Spleen (tissue), 7 donors: ENCODE data around the gene TMC6.

Source experiments
- CTCF ChIP-seq, 11 experiments: fragments of 200-600 bp in 7 of 11; fragments of 450-650 bp in 4 of 11; sonication (generic) in 4 of 11; IDR thresholded peaks in 8 of 11; conservative IDR thresholded peaks in 3 of 11; 1 replicate in 7 of 11; 2 replicates in 4 of 11; pipeline versions ENCODE4 v1.4.0 to v1.8.0; 2016 to 2021; ENCODE audit warnings: antibody characterized with exemption in 11 of 11, inconsistent platforms in 4 of 11, mild to moderate bottlenecking in 1 of 11
- POLR2A ChIP-seq, 3 donors: fragments of 450-650 bp; IDR thresholded peaks; one replicate each; pipeline ENCODE4 v1.5.1; 2017; ENCODE audit warnings: antibody characterized with exemption in 3 of 3, mild to moderate bottlenecking in 1 of 3
- POLR2AphosphoS5 ChIP-seq, 3 donors: sonication (generic); formaldehyde crosslinking; IDR thresholded peaks; one replicate each; pipeline ENCODE4 v1.5.1; 2017; ENCODE audit warnings: antibody characterized with exemption in 3 of 3
- donor health status: DM: no; HTN: no; CAD: no; lungs with moderate emphysema.
- donor health status: DM: no; HTN: no; CAD: no.
- donor health status: DM: no; HTN: no; CAD: no.

GRCh38 chr17:78111727-78112517 is 16.6 kb downstream of the TMC6 start:
- TF ChIP-seq CTCF (IDR thresholded peaks at IDR 0.05 in 8 of 11, conservative IDR thresholded peaks at IDR 0.05 in 3 of 11) (no peak), POLR2A (IDR thresholded peaks at IDR 0.05) (no peak), POLR2AphosphoS5 (IDR thresholded peaks at IDR 0.05) (peak in 1 of 3 donors; percentile 5)
